ENCODE results near the gene ZNF428. TPM values are rescaled to one million over a fixed set of nuclear protein-coding genes. Genes with fewer than 3 reads are reported as not detected.
"Not testable (repeated sequence)": the region's sequence is repeated elsewhere in the genome, so short reads cannot be mapped to it uniquely, and the experiment has no call there.

The ZNF428 gene
- total RNA-seq, 1 donor from 2014 or later, result 87.5 TPM

DNA sequence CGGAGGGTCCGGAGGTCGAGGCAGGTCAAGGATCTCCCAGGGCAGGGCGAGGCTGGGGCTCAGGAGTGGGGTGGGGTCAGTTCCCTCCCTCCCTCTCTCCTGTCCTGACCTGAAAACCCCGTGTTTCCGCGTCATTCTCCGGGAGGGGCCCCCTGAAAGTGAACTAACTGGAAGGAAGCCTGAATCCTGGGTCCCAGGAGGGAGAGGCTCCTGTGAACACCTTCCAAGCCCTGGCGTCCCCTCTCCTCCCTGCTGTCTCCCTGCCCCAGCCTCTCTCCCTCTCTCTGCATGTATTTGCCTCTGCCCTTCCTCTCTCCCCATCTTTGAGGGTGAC, 21.0 kb upstream of the ZNF428 start:
- peak overlapping the region; percentile 79 for H3K4me3 Mint-ChIP-seq (ENCODE audit: low read depth)
- H3K4me1 Mint-ChIP-seq (ENCODE audit: low read depth), result peaks cover 23% of the 10 kb centered on the region
- no peaks in the 10 kb centered on the region for H3K9me3 Mint-ChIP-seq (ENCODE audit: low read depth)
- H3K27me3 Mint-ChIP-seq, result peaks cover 23% of the 10 kb centered on the region
- DNase-seq (ENCODE audit: low spot score, unreplicated experiment), result no peak
- peaks cover 2% of the 10 kb centered on the region for H3K36me3 Mint-ChIP-seq (ENCODE audit: insufficient read depth)
- H3K27ac Mint-ChIP-seq, result peak overlapping the region; percentile 78
- TF ChIP-seq, protein P1, sequence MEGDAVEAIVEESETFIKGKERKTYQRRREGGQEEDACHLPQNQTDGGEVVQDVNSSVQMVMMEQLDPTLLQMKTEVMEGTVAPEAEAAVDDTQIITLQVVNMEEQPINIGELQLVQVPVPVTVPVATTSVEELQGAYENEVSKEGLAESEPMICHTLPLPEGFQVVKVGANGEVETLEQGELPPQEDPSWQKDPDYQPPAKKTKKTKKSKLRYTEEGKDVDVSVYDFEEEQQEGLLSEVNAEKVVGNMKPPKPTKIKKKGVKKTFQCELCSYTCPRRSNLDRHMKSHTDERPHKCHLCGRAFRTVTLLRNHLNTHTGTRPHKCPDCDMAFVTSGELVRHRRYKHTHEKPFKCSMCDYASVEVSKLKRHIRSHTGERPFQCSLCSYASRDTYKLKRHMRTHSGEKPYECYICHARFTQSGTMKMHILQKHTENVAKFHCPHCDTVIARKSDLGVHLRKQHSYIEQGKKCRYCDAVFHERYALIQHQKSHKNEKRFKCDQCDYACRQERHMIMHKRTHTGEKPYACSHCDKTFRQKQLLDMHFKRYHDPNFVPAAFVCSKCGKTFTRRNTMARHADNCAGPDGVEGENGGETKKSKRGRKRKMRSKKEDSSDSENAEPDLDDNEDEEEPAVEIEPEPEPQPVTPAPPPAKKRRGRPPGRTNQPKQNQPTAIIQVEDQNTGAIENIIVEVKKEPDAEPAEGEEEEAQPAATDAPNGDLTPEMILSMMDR (IDR thresholded peaks at IDR 0.05; ENCODE audit: unreplicated experiment), result no peak

DNA sequence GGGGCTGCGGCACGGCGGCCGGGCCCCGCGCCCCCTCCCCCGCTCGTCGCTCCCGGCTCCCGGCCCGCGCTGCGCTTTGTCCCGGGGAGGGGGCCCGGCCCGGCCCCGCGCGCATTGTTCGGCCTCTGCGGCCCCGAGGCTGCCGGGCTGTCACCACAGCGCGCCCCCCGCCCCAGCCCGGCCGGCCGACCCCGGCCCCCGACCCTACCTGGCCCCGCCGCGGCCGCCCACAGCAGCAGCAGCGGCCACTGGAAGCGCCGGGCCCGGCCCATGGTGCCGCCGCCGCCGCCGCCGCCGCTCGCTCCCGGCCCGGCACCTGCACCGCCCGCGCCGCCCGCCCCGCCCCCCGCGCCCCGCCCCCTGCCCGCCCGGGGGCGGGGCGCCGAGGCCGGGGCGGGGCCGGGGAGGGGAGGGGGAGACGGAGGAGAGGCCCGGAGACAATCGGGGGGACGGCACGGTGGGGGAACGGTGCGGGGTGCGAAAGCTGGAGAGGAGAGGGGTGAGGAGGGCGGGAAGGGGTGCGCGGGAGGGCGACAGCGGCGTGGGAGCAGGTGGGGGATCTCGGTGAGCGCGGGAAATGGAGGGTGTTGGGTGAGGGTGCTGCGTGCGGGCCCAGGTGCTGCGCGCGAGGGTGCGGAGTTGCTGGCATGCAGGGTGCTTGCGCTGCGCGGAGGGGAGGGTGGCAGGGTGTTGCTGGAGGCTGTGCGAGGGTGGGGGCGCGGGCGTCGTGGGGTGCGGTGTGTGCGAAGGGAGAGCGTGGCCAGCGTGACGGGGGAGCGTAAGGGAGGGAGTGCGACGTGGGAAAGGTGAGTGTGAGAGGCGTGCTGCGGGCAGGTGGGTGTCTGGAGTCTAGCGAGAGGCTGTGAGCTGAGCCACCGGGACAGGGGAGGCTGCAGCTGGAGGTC, 20.3 kb upstream of the ZNF428 start, which contains the start of gene CADM4:
CADM4 (minus strand) TSS at position 332 of the 905 bp plus-strand sequence; CDS start at position 272, 60 bp downstream.
- Mint-ChIP-seq H3K27me3 (peaks cover 23% of the 10 kb centered on the region), H3K9me3 (ENCODE audit: low read depth) (no peaks in the 10 kb centered on the region), H3K27ac (peak within 1 kb of the TSS; percentile 91), H3K4me3 (ENCODE audit: low read depth) (peak within 1 kb of the TSS; percentile 94), H3K4me1 (ENCODE audit: low read depth) (peaks cover 29% of the 10 kb centered on the region), H3K36me3 (ENCODE audit: insufficient read depth) (peaks cover 2% of the 10 kb centered on the region)
- TF ChIP-seq, protein P1 (IDR thresholded peaks at IDR 0.05; ENCODE audit: unreplicated experiment), result no peak
- DNase-seq (ENCODE audit: low spot score, unreplicated experiment), result no peak

DNA sequence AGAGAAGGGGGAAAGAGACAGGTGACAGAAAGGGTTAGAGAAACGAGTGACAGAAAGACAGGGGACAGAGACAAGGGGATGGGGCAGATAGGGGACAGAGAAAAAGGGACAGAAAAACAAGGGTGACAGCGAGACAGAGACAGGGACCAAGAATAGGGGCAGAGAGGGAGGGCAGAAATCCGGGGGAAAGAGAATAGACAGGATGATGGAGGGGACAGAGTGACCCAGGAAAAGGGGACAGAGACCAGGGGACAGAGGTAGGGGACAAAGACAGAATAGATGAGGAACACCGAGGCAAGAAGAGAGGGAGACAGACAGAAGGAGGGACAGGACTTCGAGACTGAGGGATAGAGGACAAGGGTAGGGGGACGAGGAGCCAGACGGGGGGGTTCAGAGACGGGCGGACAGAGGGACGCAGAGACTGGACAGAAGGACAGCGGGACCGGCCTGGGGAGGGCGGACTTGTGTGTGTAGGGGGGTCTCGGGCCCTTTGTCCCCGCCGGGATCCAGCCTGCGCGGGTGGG, 19.6 kb upstream of the ZNF428 start:
- Mint-ChIP-seq H3K4me3 (ENCODE audit: low read depth) (peak overlapping the region; percentile 94), H3K27me3 (peaks cover 19% of the 10 kb centered on the region), H3K27ac (peak overlapping the region; percentile 91), H3K36me3 (ENCODE audit: insufficient read depth) (peaks cover 2% of the 10 kb centered on the region), H3K9me3 (ENCODE audit: low read depth) (no peaks in the 10 kb centered on the region), H3K4me1 (ENCODE audit: low read depth) (peaks cover 31% of the 10 kb centered on the region)
- TF ChIP-seq, protein P1 (IDR thresholded peaks at IDR 0.05; ENCODE audit: unreplicated experiment), result no peak
- no peak for DNase-seq (ENCODE audit: low spot score, unreplicated experiment)

GRCh38 chr19:43638214-43638994, 19.0 kb upstream of the ZNF428 start:
- H3K9me3 Mint-ChIP-seq (ENCODE audit: low read depth), result no peaks in the 10 kb centered on the region
- H3K4me3 Mint-ChIP-seq (ENCODE audit: low read depth), result peak overlapping the region; percentile 94
- peaks cover 18% of the 10 kb centered on the region for H3K27me3 Mint-ChIP-seq
- H3K4me1 Mint-ChIP-seq (ENCODE audit: low read depth), result peaks cover 31% of the 10 kb centered on the region
- peak overlapping the region; percentile 91 for H3K27ac Mint-ChIP-seq
- TF ChIP-seq, protein P1 (IDR thresholded peaks at IDR 0.05; ENCODE audit: unreplicated experiment), result no peak
- peaks cover 2% of the 10 kb centered on the region for H3K36me3 Mint-ChIP-seq (ENCODE audit: insufficient read depth)
- DNase-seq (ENCODE audit: low spot score, unreplicated experiment), result no peak

DNA sequence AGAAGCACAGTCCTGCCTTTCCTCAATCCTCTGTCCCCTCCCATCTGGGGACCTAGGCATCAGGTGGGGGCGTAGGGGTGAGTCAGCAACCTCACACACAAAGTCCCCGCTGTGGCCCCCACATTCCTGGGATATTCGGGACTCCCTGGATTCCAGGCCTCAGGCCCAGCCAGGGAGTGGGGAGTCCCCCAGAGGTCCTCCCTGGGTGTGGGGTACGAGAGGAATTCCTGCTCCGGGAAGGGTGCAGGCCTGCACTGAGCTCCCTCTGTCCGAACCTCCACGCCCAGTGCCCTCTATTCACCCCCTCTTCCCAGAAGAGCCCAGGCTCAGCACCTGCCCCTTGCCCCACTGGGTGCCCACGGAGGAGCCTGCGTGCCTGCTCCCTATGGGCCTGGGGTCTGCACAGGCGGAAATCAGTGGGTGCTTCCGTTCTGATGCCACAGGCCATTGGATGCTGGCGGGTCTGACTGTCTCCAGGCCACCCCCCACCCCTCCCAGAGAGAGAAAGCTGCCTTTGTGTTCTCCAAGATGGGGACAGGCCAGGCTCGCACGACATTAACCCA, 16.8 kb upstream of the ZNF428 start:
- no peak overlapping the region for H3K4me3 Mint-ChIP-seq (ENCODE audit: low read depth)
- DNase-seq (ENCODE audit: low spot score, unreplicated experiment), result no peak
- H3K36me3 Mint-ChIP-seq (ENCODE audit: insufficient read depth), result peaks cover 6% of the 10 kb centered on the region
- H3K27ac Mint-ChIP-seq, result no peak overlapping the region
- H3K9me3 Mint-ChIP-seq (ENCODE audit: low read depth), result no peaks in the 10 kb centered on the region
- H3K27me3 Mint-ChIP-seq, result peaks cover 5% of the 10 kb centered on the region
- TF ChIP-seq, protein P1 (IDR thresholded peaks at IDR 0.05; ENCODE audit: unreplicated experiment), result no peak
- peaks cover 33% of the 10 kb centered on the region for H3K4me1 Mint-ChIP-seq (ENCODE audit: low read depth)

GRCh38 chr19:43635561-43635940, 16.1 kb upstream of the ZNF428 start:
- not testable (repeated sequence) for H3K36me3 Mint-ChIP-seq (ENCODE audit: insufficient read depth); H3K9me3 Mint-ChIP-seq (ENCODE audit: low read depth); DNase-seq (ENCODE audit: low spot score, unreplicated experiment); H3K27me3 Mint-ChIP-seq
- Mint-ChIP-seq H3K4me3 (ENCODE audit: low read depth) (peak overlapping the region; percentile 67), H3K4me1 (ENCODE audit: low read depth) (peaks cover 33% of the 10 kb centered on the region), H3K27ac (peak overlapping the region; percentile 95)
